ENCODE results near the gene CTTNBP2.
A peak's percentile ranks its signal among the peaks of the same experiment; 100 is the strongest.

The CTTNBP2 gene

GRCh38 chr7:117895276-117895675 is 22.0 kb upstream of the CTTNBP2 start:
- Histone ChIP-seq H3K4me2 (ENCODE audit: low read length) (no peak overlapping the region), H3K36me3 (ENCODE audit: control insufficient read depth in 1 of 2, insufficient read depth in 2 of 2, low read length in 2 of 2) (no peaks in the 10 kb centered on the region), H3K27ac (ENCODE audit: low read depth, low read length) (no peak overlapping the region), H4K12ac (ENCODE audit: low read depth, low read length) (no peak overlapping the region), H2BK12ac (ENCODE audit: low read length) (peak overlapping the region; percentile 58), H2BK5ac (ENCODE audit: low read depth, low read length, poor library complexity) (peak overlapping the region; percentile 63), H3K79me1 (ENCODE audit: low read length) (no peaks in the 10 kb centered on the region), H3K18ac (ENCODE audit: low read length) (no peak overlapping the region), H3K4ac (ENCODE audit: low read depth, low read length) (no peak overlapping the region), H3K4me3 (ENCODE audit: low read depth, low read length) (no peak overlapping the region), H2AK5ac (ENCODE audit: low read length) (no peak overlapping the region), H3K79me2 (ENCODE audit: control insufficient read depth, insufficient read depth, low read length, poor library complexity) (no peaks in the 10 kb centered on the region), H3K9me3 (ENCODE audit: insufficient read depth, low read depth, low read length) (no peaks in the 10 kb centered on the region), H2BK120ac (ENCODE audit: insufficient read depth, low read length, poor library complexity) (no peak overlapping the region), H3K14ac (ENCODE audit: low read length) (no peak overlapping the region), H3K4me1 (ENCODE audit: control insufficient read depth in 1 of 2, insufficient read depth in 2 of 2, low read length in 2 of 2) (peaks cover 0 to 4% of the 10 kb centered on the region in 2 experiments), H3K27me3 (ENCODE audit: insufficient read depth, low read length) (no peaks in the 10 kb centered on the region), H4K91ac (ENCODE audit: low read depth, low read length) (no peak overlapping the region), H3K9ac (ENCODE audit: low read length) (no peak overlapping the region), H4K8ac (ENCODE audit: low read depth, low read length) (no peak overlapping the region), H2AFZ (ENCODE audit: insufficient read depth, low read length, poor library complexity) (no peak overlapping the region), H3K23ac (ENCODE audit: low read length) (no peak overlapping the region)
- WGBS (ENCODE audit: extremely low coverage, insufficient coverage, insufficient read length) = no CpG with 5 or more reads among the region's 3 CpGs
- DNase-seq = no peak

DNA sequence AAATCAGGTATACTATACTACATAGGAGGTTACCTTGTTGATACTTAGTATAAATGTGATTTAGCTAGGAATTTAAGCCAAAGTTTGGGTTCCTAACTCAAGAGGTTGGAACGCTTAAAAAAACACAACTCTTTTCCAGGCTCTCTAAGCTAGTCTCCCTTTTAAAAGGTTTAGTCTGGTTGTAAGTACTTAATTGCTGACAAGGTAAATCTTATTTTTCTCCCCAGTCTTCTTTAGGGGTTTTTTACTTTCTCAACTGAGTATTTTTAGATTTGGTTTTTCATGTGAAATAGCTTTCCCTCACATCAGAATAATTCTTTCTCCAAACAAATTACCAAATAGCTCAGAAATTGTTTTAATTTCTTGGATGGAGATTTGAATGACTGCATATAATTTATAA is 20.8 kb upstream of the CTTNBP2 start:
- Histone ChIP-seq H4K91ac (ENCODE audit: low read depth, low read length) (no peak overlapping the region), H3K4me3 (ENCODE audit: low read depth, low read length) (no peak overlapping the region), H3K27me3 (ENCODE audit: insufficient read depth, low read length) (no peaks in the 10 kb centered on the region), H2BK5ac (ENCODE audit: low read depth, low read length, poor library complexity) (no peak overlapping the region), H3K4ac (ENCODE audit: low read depth, low read length) (no peak overlapping the region), H2BK12ac (ENCODE audit: low read length) (no peak overlapping the region), H3K36me3 (ENCODE audit: control insufficient read depth in 1 of 2, insufficient read depth in 2 of 2, low read length in 2 of 2) (no peaks in the 10 kb centered on the region), H3K23ac (ENCODE audit: low read length) (no peak overlapping the region), H2BK120ac (ENCODE audit: insufficient read depth, low read length, poor library complexity) (no peak overlapping the region), H2AK5ac (ENCODE audit: low read length) (no peak overlapping the region), H3K4me1 (ENCODE audit: control insufficient read depth in 1 of 2, insufficient read depth in 2 of 2, low read length in 2 of 2) (peaks cover 0 to 4% of the 10 kb centered on the region in 2 experiments), H2AFZ (ENCODE audit: insufficient read depth, low read length, poor library complexity) (no peak overlapping the region), H3K79me1 (ENCODE audit: low read length) (no peaks in the 10 kb centered on the region), H3K79me2 (ENCODE audit: control insufficient read depth, insufficient read depth, low read length, poor library complexity) (no peaks in the 10 kb centered on the region), H3K27ac (ENCODE audit: low read depth, low read length) (no peak overlapping the region), H3K9ac (ENCODE audit: low read length) (no peak overlapping the region), H4K8ac (ENCODE audit: low read depth, low read length) (no peak overlapping the region), H4K12ac (ENCODE audit: low read depth, low read length) (no peak overlapping the region), H3K4me2 (ENCODE audit: low read length) (no peak overlapping the region), H3K18ac (ENCODE audit: low read length) (no peak overlapping the region), H3K14ac (ENCODE audit: low read length) (no peak overlapping the region), H3K9me3 (ENCODE audit: insufficient read depth, low read depth, low read length) (no peaks in the 10 kb centered on the region)
- DNase-seq = no peak
- WGBS (ENCODE audit: extremely low coverage, insufficient coverage, insufficient read length) = no CpG with 5 or more reads among the region's 1 CpG

DNA sequence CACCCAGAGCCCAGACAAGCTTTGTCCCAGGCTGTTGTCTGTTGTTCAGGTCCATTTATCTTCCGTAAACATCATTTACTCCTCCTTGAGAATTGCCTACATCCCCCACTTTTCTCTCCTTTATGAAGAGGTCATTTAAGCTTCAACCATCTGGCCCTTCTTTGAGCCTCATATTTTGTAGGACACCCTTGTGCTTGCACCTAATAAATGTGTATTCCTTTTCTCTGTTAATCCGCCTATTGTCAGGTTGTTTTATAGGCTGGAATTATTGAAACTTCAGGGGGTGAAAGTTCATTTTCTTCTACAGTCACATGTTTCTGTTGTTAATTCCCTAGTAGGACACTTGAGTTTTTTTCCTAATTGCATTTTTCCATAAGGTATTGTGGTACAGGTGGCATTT is 19.6 kb upstream of the CTTNBP2 start:
- no peak overlapping the region for H3K27ac ChIP-seq (ENCODE audit: low read depth, low read length)
- no peak overlapping the region for H2AK5ac ChIP-seq (ENCODE audit: low read length)
- H4K91ac ChIP-seq (ENCODE audit: low read depth, low read length) = no peak overlapping the region
- DNase-seq = no peak
- no peak overlapping the region for H4K8ac ChIP-seq (ENCODE audit: low read depth, low read length)
- no peaks in the 10 kb centered on the region for H3K79me1 ChIP-seq (ENCODE audit: low read length)
- no peak overlapping the region for H4K12ac ChIP-seq (ENCODE audit: low read depth, low read length)
- H3K9ac ChIP-seq (ENCODE audit: low read length) = no peak overlapping the region
- no peaks in the 10 kb centered on the region for H3K79me2 ChIP-seq (ENCODE audit: control insufficient read depth, insufficient read depth, low read length, poor library complexity)
- H3K27me3 ChIP-seq (ENCODE audit: insufficient read depth, low read length) = no peaks in the 10 kb centered on the region
- H3K36me3 ChIP-seq (ENCODE audit: control insufficient read depth in 1 of 2, insufficient read depth in 2 of 2, low read length in 2 of 2) = no peaks in the 10 kb centered on the region
- no peak overlapping the region for H2BK5ac ChIP-seq (ENCODE audit: low read depth, low read length, poor library complexity)
- no peak overlapping the region for H2BK120ac ChIP-seq (ENCODE audit: insufficient read depth, low read length, poor library complexity)
- H3K9me3 ChIP-seq (ENCODE audit: insufficient read depth, low read depth, low read length) = no peaks in the 10 kb centered on the region
- H2AFZ ChIP-seq (ENCODE audit: insufficient read depth, low read length, poor library complexity) = no peak overlapping the region
- no peak overlapping the region for H3K14ac ChIP-seq (ENCODE audit: low read length)
- no peak overlapping the region for H3K4ac ChIP-seq (ENCODE audit: low read depth, low read length)
- no peak overlapping the region for H3K18ac ChIP-seq (ENCODE audit: low read length)
- no peak overlapping the region for H3K4me2 ChIP-seq (ENCODE audit: low read length)
- no CpG with 5 or more reads among the region's 2 CpGs for WGBS (ENCODE audit: extremely low coverage, insufficient coverage, insufficient read length)
- H3K4me3 ChIP-seq (ENCODE audit: low read depth, low read length) = no peak overlapping the region
- no peak overlapping the region for H3K23ac ChIP-seq (ENCODE audit: low read length)
- peaks cover 0 to 4% of the 10 kb centered on the region in 2 experiments for H3K4me1 ChIP-seq (ENCODE audit: control insufficient read depth in 1 of 2, insufficient read depth in 2 of 2, low read length in 2 of 2)
- no peak overlapping the region for H2BK12ac ChIP-seq (ENCODE audit: low read length)

- no peak overlapping the region for H3K4me3 ChIP-seq (ENCODE audit: low read depth, low read length)
- H3K9ac ChIP-seq (ENCODE audit: low read length) = no peak overlapping the region
- no peak overlapping the region for H3K14ac ChIP-seq (ENCODE audit: low read length)
Observed at GRCh38 chr7:117889611-117890010, 16.4 kb upstream of the CTTNBP2 start.

More at GRCh38 chr7:117889611-117890010, 16.4 kb upstream of the CTTNBP2 start:
- Histone ChIP-seq H3K4ac (ENCODE audit: low read depth, low read length) (no peak overlapping the region), H3K36me3 (ENCODE audit: control insufficient read depth in 1 of 2, insufficient read depth in 2 of 2, low read length in 2 of 2) (no peaks in the 10 kb centered on the region), H4K8ac (ENCODE audit: low read depth, low read length) (no peak overlapping the region), H3K79me1 (ENCODE audit: low read length) (no peaks in the 10 kb centered on the region), H2BK12ac (ENCODE audit: low read length) (no peak overlapping the region), H4K91ac (ENCODE audit: low read depth, low read length) (no peak overlapping the region), H3K79me2 (ENCODE audit: control insufficient read depth, insufficient read depth, low read length, poor library complexity) (no peaks in the 10 kb centered on the region), H2AFZ (ENCODE audit: insufficient read depth, low read length, poor library complexity) (no peak overlapping the region), H4K12ac (ENCODE audit: low read depth, low read length) (no peak overlapping the region), H3K4me2 (ENCODE audit: low read length) (no peak overlapping the region), H3K27ac (ENCODE audit: low read depth, low read length) (no peak overlapping the region), H3K23ac (ENCODE audit: low read length) (no peak overlapping the region), H2BK5ac (ENCODE audit: low read depth, low read length, poor library complexity) (no peak overlapping the region), H3K27me3 (ENCODE audit: insufficient read depth, low read length) (no peaks in the 10 kb centered on the region), H3K4me1 (ENCODE audit: control insufficient read depth in 1 of 2, insufficient read depth in 2 of 2, low read length in 2 of 2) (peaks cover 0 to 2% of the 10 kb centered on the region in 2 experiments), H2AK5ac (ENCODE audit: low read length) (no peak overlapping the region), H2BK120ac (ENCODE audit: insufficient read depth, low read length, poor library complexity) (no peak overlapping the region), H3K18ac (ENCODE audit: low read length) (no peak overlapping the region), H3K9me3 (ENCODE audit: insufficient read depth, low read depth, low read length) (no peaks in the 10 kb centered on the region)
- peak; percentile 51 to 66 for DNase-seq

Measured in trophoblast cell (in vitro differentiated cells and primary cell).